Panc1 (cell line): Measurements from ENCODE around the gene PCDHGA5.
"Not testable (repeated sequence)": the region's sequence is repeated elsewhere in the genome, so short reads cannot be mapped to it uniquely, and the experiment has no call there.

Source experiments
- CTCF ChIP-seq: fragments of 450-650 bp; IDR thresholded peaks from 2 replicates; pipeline ENCODE4 v1.5.1; 2017; ENCODE audit warnings: mild to moderate bottlenecking
- POLR2AphosphoS5 ChIP-seq: IDR thresholded peaks from 2 replicates; pipeline ENCODE4 v1.6.1; 2012; ENCODE audit warnings: mild to moderate bottlenecking, low read depth, low read length, moderate library complexity
- REST ChIP-seq, 2 experiments: IDR thresholded peaks; 2 replicates each; pipeline ENCODE4 v1.6.1; 2011 to 2012; ENCODE audit warnings: low read depth in 2 of 2, control low read depth in 1 of 2, low read length in 1 of 2, mild to moderate bottlenecking in 1 of 2, moderate library complexity in 1 of 2; ENCODE audit not compliant: insufficient read depth in 1 of 2
- TCF7L2 ChIP-seq: IDR thresholded peaks from 2 replicates; pipeline ENCODE4 v1.6.1; 2011; ENCODE audit warnings: mild to moderate bottlenecking, low read depth, low read length, inconsistent platforms

- TF ChIP-seq CTCF; TCF7L2; POLR2AphosphoS5; REST (IDR thresholded peaks at IDR 0.05; ENCODE audit: insufficient read depth in 1 of 2, low read depth in 2 of 2, low read length in 1 of 2): not testable (repeated sequence)
Observed at GRCh38 chr5:141387557-141388311, 23.8 kb downstream of the PCDHGA5 start, which contains the start of gene PCDHGB4.
